ENCODE data around the gene FNDC7.

Gene FNDC7

GRCh38 chr1:108725906-108726305 lies 13.2 kb downstream of the FNDC7 start:
- TF ChIP-seq, protein P1, sequence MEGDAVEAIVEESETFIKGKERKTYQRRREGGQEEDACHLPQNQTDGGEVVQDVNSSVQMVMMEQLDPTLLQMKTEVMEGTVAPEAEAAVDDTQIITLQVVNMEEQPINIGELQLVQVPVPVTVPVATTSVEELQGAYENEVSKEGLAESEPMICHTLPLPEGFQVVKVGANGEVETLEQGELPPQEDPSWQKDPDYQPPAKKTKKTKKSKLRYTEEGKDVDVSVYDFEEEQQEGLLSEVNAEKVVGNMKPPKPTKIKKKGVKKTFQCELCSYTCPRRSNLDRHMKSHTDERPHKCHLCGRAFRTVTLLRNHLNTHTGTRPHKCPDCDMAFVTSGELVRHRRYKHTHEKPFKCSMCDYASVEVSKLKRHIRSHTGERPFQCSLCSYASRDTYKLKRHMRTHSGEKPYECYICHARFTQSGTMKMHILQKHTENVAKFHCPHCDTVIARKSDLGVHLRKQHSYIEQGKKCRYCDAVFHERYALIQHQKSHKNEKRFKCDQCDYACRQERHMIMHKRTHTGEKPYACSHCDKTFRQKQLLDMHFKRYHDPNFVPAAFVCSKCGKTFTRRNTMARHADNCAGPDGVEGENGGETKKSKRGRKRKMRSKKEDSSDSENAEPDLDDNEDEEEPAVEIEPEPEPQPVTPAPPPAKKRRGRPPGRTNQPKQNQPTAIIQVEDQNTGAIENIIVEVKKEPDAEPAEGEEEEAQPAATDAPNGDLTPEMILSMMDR (conservative IDR thresholded peaks at IDR 0.05; ENCODE audit: low read depth, low read length): no peak
- no peak for DNase-seq (ENCODE audit: low read depth)
- H3K4me3 ChIP-seq (ENCODE audit: low read length): no peak overlapping the region

- H3K4me3 ChIP-seq (ENCODE audit: low read length): no peak overlapping the region
- TF ChIP-seq, protein P1 (conservative IDR thresholded peaks at IDR 0.05; ENCODE audit: low read depth, low read length): no peak
- no peak for DNase-seq (ENCODE audit: low read depth)
Measured at GRCh38 chr1:108728327-108728923, 15.7 kb downstream of the FNDC7 start.

GRCh38 chr1:108729481-108729880 lies 16.8 kb downstream of the FNDC7 start:
- no peak for DNase-seq (ENCODE audit: low read depth)
- TF ChIP-seq, protein P1 (conservative IDR thresholded peaks at IDR 0.05; ENCODE audit: low read depth, low read length): no peak
- no peak overlapping the region for H3K4me3 ChIP-seq (ENCODE audit: low read length)

DNA sequence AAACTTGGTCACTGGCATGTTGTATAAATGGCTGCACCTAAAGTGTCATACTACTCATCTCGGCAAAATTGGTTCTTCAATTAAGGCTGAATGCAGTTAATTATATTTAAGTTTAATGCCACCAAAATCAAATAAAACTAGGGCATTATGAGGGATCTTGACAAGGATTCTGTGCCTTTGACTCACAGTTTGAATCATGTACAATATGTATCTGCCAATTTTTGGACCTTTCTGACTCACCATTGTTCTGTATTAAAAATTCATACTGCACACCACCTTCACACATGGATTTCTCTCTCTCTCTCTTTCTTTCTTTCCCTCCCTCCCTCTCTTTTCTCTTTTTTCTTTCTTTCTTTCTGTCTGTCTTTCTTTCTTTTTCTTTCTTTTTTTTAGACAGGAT lies 19.7 kb downstream of the FNDC7 start:
- TF ChIP-seq, protein P1 (conservative IDR thresholded peaks at IDR 0.05; ENCODE audit: low read depth, low read length): no peak
- no peak for DNase-seq (ENCODE audit: low read depth)

DNA sequence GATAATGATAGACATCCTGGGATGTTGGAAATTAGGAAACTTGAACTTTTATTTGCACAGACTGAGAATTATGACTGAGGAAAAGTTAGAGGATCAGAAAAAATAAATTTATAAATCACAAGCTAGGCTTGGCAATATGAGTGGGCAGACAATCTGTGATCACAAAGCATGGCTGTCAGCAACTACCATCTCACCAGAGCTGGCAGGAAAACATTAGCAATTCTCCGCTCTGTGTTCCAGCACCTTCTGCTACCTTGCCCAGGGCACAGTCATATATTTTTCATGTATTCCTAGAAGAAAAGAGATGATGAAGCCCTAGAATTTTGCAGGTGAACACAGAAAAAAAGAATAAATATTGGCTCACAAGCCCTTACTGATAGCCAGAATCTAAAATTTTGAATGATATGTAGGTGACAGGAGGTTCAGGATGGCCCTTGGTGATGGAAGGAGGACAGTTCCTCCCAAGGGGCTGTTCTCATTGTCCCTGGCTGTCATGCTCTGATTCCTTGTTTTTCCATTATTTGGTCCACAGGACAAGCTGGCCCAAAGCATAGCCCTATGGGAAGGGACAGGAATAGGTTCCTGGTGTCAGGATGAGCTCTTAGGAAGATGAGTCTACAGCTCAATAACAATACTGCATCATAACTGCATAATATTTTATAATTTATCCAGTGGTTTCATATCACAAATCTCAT lies 21.6 kb downstream of the FNDC7 start:
- no peak overlapping the region for H3K4me3 ChIP-seq (ENCODE audit: low read length)
- no peak for DNase-seq (ENCODE audit: low read depth)
- TF ChIP-seq, protein P1 (conservative IDR thresholded peaks at IDR 0.05; ENCODE audit: low read depth, low read length): no peak

More for the DNA sequence above, 19.7 kb downstream of the FNDC7 start:
- no peak overlapping the region for H3K4me3 ChIP-seq (ENCODE audit: low read length)

DNA sequence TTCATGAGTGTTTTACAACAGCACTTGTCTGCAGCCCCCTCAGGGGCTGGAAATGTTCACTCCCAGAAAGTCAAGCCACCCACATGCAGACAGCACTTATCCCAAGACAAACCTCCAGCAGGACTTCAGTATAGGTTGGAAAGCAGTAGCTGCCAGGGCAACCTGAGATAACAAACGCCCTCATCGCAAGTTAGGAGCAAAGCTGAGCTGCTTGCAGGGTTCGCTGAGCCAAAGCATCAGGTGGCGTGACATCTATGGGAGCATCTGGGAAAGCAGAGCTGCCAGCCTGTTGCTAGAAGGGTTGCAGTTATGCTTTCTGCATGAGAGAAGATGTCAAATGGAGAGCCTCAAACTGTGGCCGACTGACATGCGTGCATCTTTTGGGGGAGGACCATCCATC lies 29.5 kb downstream of the FNDC7 start:
- no peak overlapping the region for H3K4me3 ChIP-seq (ENCODE audit: low read length)
- TF ChIP-seq, protein P1 (conservative IDR thresholded peaks at IDR 0.05; ENCODE audit: low read depth, low read length): no peak
- DNase-seq (ENCODE audit: low read depth): no peak

GRCh38 chr1:108745980-108746381 lies 33.3 kb downstream of the FNDC7 start:
- no peak for DNase-seq (ENCODE audit: low read depth)
- TF ChIP-seq, protein P1 (conservative IDR thresholded peaks at IDR 0.05; ENCODE audit: low read depth, low read length): no peak
- H3K4me3 ChIP-seq (ENCODE audit: low read length): no peak overlapping the region
